Right cardiac atrium (tissue), 5 donors: Measurements from ENCODE around the gene CLIP2. TPM values are rescaled to one million over a fixed set of nuclear protein-coding genes. Genes with fewer than 3 reads are reported as not detected.
A peak's percentile ranks its signal among the peaks of the same experiment; 100 is the strongest.
"Not testable (repeated sequence)": the region's sequence is repeated elsewhere in the genome, so short reads cannot be mapped to it uniquely, and the experiment has no call there.

Experiments used
- ATAC-seq, 2 donors: fragments of 200-7000 bp; cut with Tn5 transposase; one replicate each; pipeline versions ENCODE4 v1.8.0 to v1.9.1; 2020; ENCODE audit warnings: moderate library complexity in 2 of 2, mild to moderate bottlenecking in 1 of 2
- DNase-seq, 3 donors: peaks; one replicate each; pipeline ENCODE4 v3.0.0-alpha.2; 2020
- H3K27ac ChIP-seq: one replicate; pipeline ENCODE4 v1.5.1; 2013; ENCODE audit warnings: mild to moderate bottlenecking, low read length, control low read depth, moderate library complexity
- H3K27me3 ChIP-seq: one replicate; pipeline ENCODE4 v1.6.1; 2013; ENCODE audit not compliant: control insufficient read depth, insufficient read depth
- H3K4me1 ChIP-seq: one replicate; pipeline ENCODE4 v1.6.1; 2013; ENCODE audit warnings: low read length; ENCODE audit not compliant: control insufficient read depth, insufficient read depth
- H3K4me3 ChIP-seq: one replicate; pipeline ENCODE4 v1.5.1; 2013; ENCODE audit warnings: low read length, control low read depth
- H3K9me3 ChIP-seq: one replicate; pipeline ENCODE4 v1.6.1; 2013; ENCODE audit warnings: low read length; ENCODE audit not compliant: control insufficient read depth
- WGBS: extraction: QIAGEN DNeasy Blood & Tissue Kit; methylation state at CpG from one replicate; pipeline ENCODE4 v1.1.7; 2013; 5-methylcytosine and 5-hydroxymethylcytosine counted together
- intact Hi-C, 4 donors: fragments of 100-400 bp; cut with DNase I; formaldehyde crosslinking; loops; one replicate each; pipeline versions ENCODE4 v1.11.0 to v1.14.0; 2022 to 2023
- polyA plus RNA-seq: library from polyadenylated mRNA; stranded (reverse); fragments of 200-250 nt; gene quantifications from one replicate; pipeline ENCODE4 v1.2.3, GENCODE V29; 2013
- total RNA-seq, 4 donors: library from RNA; stranded (reverse); fragmentation: NEBNext Ultra II Directional; extraction: Animal tissue kit (Norgen Biotek cat#: 25700); gene quantifications; one replicate each; pipeline ENCODE4 v1.2.1, GENCODE V29; 2021
- donor health status: healthy with polysubstance abuse.
- donor health status: DM: no; HTN: yes; CAD: no.
- donor health status: DM: no; HTN: no; CAD: no.
- donor health status: DM: no; HTN: yes; CAD: no; lungs with severe emphysema.
- donor health status: DM: yes; HTN: yes; CAD: no.

CLIP2 gene
- total and polyA plus RNA-seq, 5 donors = 6.3 to 9.4 (median 8.7) TPM

GRCh38 chr7:74376256-74377036 is 87.2 kb downstream of the CLIP2 start:
- Histone ChIP-seq H3K27me3 (no peaks in the 10 kb centered on the region), H3K27ac (no peak overlapping the region), H3K4me3 (no peak overlapping the region), H3K4me1 (no peaks in the 10 kb centered on the region), H3K9me3 (no peaks in the 10 kb centered on the region)
- DNase-seq = no peak
- ATAC-seq = no peak
- 82% methylated on average over 37 of the region's 37 CpGs for WGBS
- intact Hi-C loops = loop anchor here in 2 of 4 donors (10.0 kb wide), 2 partner anchors 62 to 82 kb away; no protein-coding TSS in a partner anchor

DNA sequence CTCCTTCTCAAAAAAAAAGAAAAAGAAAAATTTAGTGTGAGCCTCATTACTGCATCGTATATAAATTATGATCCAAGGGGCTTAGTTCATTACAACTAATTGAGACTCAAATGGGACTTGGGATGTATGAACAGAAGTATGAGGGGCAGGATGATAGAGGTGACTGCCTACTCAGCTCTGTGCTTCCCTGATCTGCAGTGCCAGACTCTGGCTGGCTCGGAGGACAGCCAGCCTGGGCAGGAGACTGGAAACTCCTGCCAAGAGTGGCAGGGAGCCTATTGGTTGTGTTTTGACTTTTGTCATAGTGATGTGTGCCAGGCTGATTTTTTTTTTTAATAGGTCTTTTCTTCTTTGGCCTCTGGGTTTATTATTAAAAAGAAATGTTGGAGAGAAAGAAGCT is 90.7 kb downstream of the CLIP2 start:
- Histone ChIP-seq H3K9me3 (no peaks in the 10 kb centered on the region), H3K27me3 (no peaks in the 10 kb centered on the region), H3K27ac (no peak overlapping the region), H3K4me3 (no peak overlapping the region), H3K4me1 (no peaks in the 10 kb centered on the region)
- ATAC-seq = peak; percentile 70 to 76
- DNase-seq = peak in 1 of 3 donors; percentile 67
- 64% methylated on average over 2 of the region's 2 CpGs for WGBS
- intact Hi-C loops = loop anchor here in 2 of 4 donors (10.0 kb wide), 2 partner anchors 65 to 85 kb away; no protein-coding TSS in a partner anchor

GRCh38 chr7:74380720-74381119 is 91.5 kb downstream of the CLIP2 start:
- Histone ChIP-seq H3K9me3 (no peaks in the 10 kb centered on the region), H3K27me3 (no peaks in the 10 kb centered on the region), H3K27ac (no peak overlapping the region), H3K4me3 (no peak overlapping the region), H3K4me1 (no peaks in the 10 kb centered on the region)
- 80% methylated on average over 7 of the region's 7 CpGs for WGBS
- DNase-seq (no peak), ATAC-seq (no peak)
- intact Hi-C loops = no loop called here

DNA sequence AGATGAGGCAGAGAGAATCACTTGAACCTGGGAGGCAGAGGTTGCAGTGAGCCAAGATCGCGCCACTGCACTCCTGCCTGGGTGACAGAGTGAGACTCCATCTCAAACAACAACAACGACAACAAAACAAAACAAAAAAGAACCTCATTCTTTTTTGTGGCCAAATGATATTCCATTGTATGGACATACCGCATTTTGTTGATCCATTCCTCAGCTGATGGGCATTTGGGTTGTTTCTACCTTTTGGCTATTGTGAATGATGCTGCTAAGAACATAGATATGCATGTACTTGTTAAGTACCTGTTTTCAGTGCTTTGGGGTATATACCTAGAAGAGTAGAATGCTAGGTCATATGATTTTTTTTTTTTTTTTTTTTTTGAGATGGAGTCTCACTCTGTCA is 94.9 kb downstream of the CLIP2 start:
- H3K27me3 ChIP-seq, H3K4me3 ChIP-seq, H3K27ac ChIP-seq, H3K4me1 ChIP-seq, DNase-seq, H3K9me3 ChIP-seq, intact Hi-C loops, ATAC-seq: not testable (repeated sequence)
- WGBS = 73% methylated on average over 4 of the region's 4 CpGs

DNA sequence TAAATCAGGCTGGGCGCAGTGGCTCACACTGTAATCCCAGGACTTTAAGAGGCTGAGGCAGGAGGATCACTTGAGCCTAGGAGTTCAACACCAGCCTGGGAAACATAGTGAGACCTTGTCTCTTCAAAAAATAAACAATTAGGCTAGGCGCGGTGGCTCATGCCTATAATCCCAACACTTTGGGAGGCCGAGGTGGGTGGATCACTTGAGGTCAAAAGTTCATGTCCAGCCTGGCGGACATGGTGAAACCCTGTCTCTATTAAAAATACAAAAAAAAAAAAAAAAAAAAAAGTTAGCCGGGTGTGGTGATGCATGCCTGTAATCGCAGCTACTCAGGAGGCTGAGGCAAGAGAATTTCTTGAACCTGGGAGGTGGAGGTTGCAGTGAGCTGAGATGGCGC is 95.6 kb downstream of the CLIP2 start:
- DNase-seq, H3K27ac ChIP-seq, ATAC-seq, H3K4me3 ChIP-seq, H3K4me1 ChIP-seq, H3K27me3 ChIP-seq, H3K9me3 ChIP-seq, intact Hi-C loops: not testable (repeated sequence)
- WGBS = 91% methylated on average over 8 of the region's 8 CpGs

GRCh38 chr7:74387606-74388005 is 98.4 kb downstream of the CLIP2 start:
- ATAC-seq = no peak
- WGBS = 94% methylated on average over 9 of the region's 9 CpGs

GRCh38 chr7:74388880-74389415 is 99.7 kb downstream of the CLIP2 start:
- 94% methylated on average over 21 of the region's 21 CpGs for WGBS
- intact Hi-C loops = no loop called here
- H3K27me3 ChIP-seq = no peaks in the 10 kb centered on the region
- H3K4me3 ChIP-seq = no peak overlapping the region
- H3K27ac ChIP-seq = no peak overlapping the region
- no peaks in the 10 kb centered on the region for H3K9me3 ChIP-seq
- DNase-seq (no peak), ATAC-seq (no peak)
- H3K4me1 ChIP-seq = peaks cover 2% of the 10 kb centered on the region

More at GRCh38 chr7:74387606-74388005, 98.4 kb downstream of the CLIP2 start:
- no peak for DNase-seq
- H3K9me3 ChIP-seq = no peaks in the 10 kb centered on the region
- H3K4me1 ChIP-seq = no peaks in the 10 kb centered on the region
- intact Hi-C loops = no loop called here
- no peak overlapping the region for H3K4me3 ChIP-seq
- H3K27me3 ChIP-seq = no peaks in the 10 kb centered on the region
- no peak overlapping the region for H3K27ac ChIP-seq

- peak overlapping the region; percentile 56 for H3K27ac ChIP-seq
- peak in 2 of 3 donors; percentile 62 to 79 for DNase-seq
- intact Hi-C loops = loop anchor here in 2 of 4 donors (5.0 to 10.0 kb wide), 3 partner anchors 99 to 309 kb away; partner anchors contain the start of gene LIMK1 (in 1 of the 2)
These were observed 104.5 kb downstream of the CLIP2 start for GRCh38 chr7:74393722-74394121.

DNA sequence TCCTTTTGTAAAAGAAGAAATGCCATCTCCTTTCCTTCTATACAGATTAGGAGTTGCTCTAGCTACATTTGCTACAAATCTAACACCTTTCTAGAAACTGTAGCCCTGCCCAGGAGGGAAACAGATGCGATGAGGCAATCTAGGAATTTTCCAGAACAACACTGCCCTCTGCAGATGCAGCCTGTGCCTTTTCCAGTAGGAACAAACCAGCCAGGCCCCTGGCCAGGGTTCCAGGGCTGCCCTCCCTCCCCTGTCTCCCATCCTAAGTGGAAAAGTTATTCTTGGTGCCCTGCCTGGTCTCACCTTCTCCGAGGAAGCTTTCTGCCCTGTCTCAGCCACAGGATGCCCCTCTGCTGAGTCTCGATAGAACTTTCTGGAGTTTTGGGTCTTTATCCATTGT is 105.4 kb downstream of the CLIP2 start:
- WGBS = 39% methylated on average over 3 of the region's 3 CpGs
- DNase-seq = peak in 2 of 3 donors; percentile 70 to 77
- H3K27ac ChIP-seq = not testable (repeated sequence)

More at GRCh38 chr7:74393722-74394121, 104.5 kb downstream of the CLIP2 start:
- H3K4me1 ChIP-seq, H3K4me3 ChIP-seq, H3K9me3 ChIP-seq, H3K27me3 ChIP-seq: not testable (repeated sequence)
- 27% methylated on average over 6 of the region's 6 CpGs for WGBS
- peak; percentile 82 to 89 for ATAC-seq

GRCh38 chr7:74395745-74396311 is 106.6 kb downstream of the CLIP2 start:
- no peak for ATAC-seq
- H3K4me1 ChIP-seq = peaks cover 2% of the 10 kb centered on the region
- no peak overlapping the region for H3K4me3 ChIP-seq
- WGBS = 92% methylated on average over 4 of the region's 4 CpGs
- H3K27ac ChIP-seq = no peak overlapping the region
- H3K9me3 ChIP-seq = no peaks in the 10 kb centered on the region
- intact Hi-C loops = loop anchor here in 3 of 4 donors (5.0 to 10.0 kb wide), 4 partner anchors 101 to 324 kb away; partner anchors contain the start of gene LIMK1 (in 1 of the 3)
- H3K27me3 ChIP-seq = no peaks in the 10 kb centered on the region
- no peak for DNase-seq

More for the DNA sequence above, 105.4 kb downstream of the CLIP2 start:
- not testable (repeated sequence) for H3K27me3 ChIP-seq, H3K9me3 ChIP-seq, H3K4me1 ChIP-seq, H3K4me3 ChIP-seq
- intact Hi-C loops = loop anchor here in 2 of 4 donors (5.0 to 10.0 kb wide), 3 partner anchors 100 to 310 kb away; partner anchors contain the start of gene LIMK1 (in 1 of the 2)
- ATAC-seq = peak; percentile 75 to 85

DNA sequence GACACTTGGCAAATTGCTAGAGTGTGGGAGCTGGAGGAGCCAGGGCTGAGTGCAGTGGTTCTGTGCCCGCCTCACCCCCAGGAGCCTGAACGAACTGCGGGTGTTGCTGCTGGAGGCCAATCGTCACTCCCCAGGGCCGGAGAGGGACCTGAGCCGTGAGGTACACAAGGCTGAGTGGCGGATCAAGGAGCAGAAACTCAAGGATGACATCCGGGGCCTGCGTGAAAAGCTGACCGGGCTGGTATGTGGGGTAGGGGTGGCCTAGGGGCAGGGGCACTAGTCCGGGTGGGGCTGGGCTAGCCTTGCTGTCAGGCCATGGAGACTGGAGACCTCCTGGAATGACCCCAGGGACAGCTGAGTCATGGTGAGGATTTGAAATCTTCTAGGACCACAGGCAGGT is 107.8 kb downstream of the CLIP2 start:
- intact Hi-C loops = loop anchor here in 3 of 4 donors (5.0 to 10.0 kb wide), 4 partner anchors 102 to 325 kb away; partner anchors contain the start of gene LIMK1 (in 1 of the 3)
- Histone ChIP-seq H3K4me1 (peaks cover 2% of the 10 kb centered on the region), H3K27ac (no peak overlapping the region), H3K27me3 (no peaks in the 10 kb centered on the region), H3K4me3 (no peak overlapping the region), H3K9me3 (no peaks in the 10 kb centered on the region)
- DNase-seq (no peak), ATAC-seq (no peak)
- whole genome bisulfite sequencing = 95% methylated on average over 11 of the region's 11 CpGs
